Measurements from ENCODE around the gene TBC1D17.

Gene TBC1D17

DNA sequence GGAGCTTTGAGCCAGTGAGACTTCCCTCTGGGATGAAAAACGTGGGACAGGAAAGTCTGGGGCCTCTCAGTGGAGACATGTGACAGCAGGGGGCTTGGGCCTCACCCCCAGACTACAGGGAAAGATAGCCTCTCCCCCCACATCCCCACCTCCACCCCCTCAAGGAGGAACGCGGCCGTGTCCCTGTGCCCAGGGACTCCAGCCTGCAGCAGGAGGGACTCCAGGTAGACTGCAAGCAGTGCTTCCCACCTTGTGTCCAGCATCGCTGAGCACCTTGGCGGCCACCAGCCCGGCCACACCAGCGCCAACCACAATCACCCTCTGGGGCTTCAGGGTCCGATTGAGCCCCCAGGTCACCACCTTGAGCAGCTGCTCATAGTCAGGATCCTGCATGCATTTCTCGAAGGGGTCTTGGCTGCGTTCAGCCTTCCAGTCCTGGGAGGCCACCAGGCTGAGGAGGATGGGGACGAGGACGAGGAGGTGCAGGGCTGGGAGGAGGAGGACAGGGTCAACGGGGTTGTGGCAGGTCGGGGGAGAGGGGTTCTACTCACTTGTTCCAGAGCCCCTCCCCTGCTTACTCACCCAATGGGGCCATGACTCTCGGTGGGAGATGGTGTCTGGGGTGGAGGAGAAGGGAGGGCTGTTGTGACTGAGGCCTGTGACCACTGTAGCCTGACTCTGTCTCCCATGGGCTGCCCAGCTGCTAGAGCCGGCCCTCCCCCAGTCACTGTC is 18.2 kb downstream of the TBC1D17 start:
- no peak for DNase-seq

DNA sequence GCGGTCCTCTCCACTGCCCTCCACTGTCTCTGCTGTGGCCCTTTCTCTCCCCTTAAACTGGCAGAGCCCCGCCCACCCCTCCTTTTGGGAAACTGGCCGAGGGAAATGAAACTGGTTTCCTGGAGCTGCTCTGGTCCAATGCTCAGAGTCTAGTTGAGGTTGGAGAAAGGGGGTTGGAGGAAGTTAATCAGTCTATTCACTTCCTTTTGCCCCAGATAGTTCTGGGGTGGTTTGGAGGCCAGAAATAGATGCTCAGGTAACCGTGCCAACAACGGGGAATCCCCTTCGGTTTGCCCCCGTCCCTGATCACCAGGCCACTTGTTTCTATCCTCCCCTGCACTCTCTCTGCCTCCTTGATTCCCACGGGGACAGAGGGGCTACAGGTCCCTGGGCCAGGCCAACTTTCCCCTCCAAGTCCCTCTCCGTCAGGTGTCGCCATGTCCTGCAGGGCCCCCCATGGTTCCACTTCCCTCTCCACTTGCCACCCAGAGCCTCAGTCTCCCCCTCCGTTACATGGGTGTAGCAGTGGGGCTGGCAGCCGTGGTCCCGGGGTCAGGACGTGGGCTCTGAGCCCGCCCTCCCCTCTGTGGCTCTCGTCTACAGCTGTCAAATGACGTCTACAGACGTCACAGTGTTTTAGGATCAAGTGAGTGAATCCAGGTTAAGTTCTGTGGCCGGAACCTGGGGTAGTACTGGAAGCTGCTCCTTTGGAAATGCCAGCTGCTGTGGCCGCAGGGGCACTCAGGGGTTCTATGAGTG is 19.5 kb downstream of the TBC1D17 start, which contains the start of gene IL4I1:
IL4I1 (minus strand) TSS at position 25 of the 759 bp plus-strand sequence. CDS start 727 bp downstream, outside the sequence.
- peak; percentile 75 to 80 for DNase-seq

DNA sequence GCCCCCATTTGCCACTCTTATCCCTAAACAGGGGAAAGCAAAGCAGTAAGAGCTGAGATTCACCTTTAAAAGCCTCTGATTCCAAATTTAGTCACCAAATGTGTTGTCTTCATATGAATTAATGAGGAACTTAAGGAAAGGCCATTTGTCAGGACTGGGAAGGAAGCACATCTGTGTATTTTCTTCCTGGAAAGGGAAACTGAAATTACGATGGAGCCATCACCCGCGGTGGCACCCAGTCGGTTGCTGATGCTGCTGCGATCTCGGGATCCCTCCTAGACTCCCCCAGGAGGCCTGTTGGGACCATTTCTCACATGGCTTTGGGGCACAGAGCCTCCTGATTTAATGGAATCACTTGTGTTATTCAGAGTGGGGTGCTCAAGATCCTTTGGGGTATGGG is 26.6 kb downstream of the TBC1D17 start:
- DNase-seq, result peak; percentile 49 to 56

DNA sequence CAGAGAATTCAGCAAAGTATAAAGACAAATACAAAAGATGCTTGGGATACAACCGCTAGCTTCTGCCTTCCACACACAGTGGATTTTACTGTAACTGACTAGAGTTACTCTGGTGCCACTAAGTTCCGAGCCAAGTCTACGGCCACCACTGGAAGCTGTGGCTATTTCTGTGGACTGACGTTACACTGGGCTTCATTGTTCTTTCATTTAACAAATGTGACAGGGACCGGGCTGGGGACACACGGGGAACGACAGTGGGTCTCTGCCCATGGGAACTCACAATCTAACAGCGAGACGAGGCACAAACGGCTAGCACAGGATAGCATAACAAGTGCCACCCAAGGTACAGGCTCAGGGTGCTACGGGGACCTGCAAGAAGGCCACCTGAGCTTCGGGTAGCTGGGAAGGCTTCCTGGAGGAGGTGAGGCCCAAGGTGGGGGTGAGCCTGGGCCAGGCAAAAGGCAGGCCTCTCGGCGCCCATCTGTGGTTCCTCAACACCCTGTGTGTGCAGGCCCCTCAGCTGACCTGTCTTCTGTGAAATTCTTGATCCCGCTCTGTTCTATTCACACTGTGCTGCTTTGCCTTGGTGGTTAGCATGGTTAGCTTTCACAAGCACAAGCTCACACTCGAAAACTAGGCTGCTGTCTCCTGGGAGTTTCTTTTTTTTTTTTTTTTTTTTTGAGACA is 29.5 kb downstream of the TBC1D17 start:
- no peak for DNase-seq

DNA sequence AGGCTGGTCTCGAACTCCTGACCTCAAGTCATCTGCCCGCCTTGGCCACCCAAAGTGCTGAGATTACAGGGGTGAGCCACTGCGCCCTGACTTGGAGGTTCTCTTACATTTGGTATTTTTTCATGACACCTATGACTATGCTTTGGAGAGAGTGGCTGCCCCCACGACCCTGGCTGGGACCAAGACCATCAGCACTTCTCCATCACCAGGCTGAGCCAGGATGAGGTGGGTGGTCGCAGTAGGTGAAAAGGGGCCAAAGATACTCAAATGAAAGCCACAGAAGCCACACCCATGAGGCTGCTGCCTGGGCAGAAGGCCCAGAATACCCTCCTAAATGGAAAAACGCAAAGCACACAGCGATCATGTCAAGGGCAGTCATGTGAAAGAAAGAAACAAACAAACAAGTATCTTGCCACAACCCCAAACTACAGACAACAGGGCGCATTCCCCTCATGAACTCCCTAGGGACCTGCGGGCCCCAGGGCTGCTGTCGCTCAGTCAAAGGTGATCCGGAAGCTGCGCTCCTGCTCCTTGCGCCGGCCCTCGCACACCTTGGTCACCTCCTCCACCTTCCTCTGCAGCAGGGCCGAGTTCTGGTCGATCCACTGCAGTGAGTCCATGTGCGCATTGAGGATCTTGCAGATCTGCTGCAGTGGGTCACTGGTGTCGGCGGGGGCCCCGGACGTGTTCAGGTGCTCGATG is 30.4 kb downstream of the TBC1D17 start:
- no peak for DNase-seq

DNA sequence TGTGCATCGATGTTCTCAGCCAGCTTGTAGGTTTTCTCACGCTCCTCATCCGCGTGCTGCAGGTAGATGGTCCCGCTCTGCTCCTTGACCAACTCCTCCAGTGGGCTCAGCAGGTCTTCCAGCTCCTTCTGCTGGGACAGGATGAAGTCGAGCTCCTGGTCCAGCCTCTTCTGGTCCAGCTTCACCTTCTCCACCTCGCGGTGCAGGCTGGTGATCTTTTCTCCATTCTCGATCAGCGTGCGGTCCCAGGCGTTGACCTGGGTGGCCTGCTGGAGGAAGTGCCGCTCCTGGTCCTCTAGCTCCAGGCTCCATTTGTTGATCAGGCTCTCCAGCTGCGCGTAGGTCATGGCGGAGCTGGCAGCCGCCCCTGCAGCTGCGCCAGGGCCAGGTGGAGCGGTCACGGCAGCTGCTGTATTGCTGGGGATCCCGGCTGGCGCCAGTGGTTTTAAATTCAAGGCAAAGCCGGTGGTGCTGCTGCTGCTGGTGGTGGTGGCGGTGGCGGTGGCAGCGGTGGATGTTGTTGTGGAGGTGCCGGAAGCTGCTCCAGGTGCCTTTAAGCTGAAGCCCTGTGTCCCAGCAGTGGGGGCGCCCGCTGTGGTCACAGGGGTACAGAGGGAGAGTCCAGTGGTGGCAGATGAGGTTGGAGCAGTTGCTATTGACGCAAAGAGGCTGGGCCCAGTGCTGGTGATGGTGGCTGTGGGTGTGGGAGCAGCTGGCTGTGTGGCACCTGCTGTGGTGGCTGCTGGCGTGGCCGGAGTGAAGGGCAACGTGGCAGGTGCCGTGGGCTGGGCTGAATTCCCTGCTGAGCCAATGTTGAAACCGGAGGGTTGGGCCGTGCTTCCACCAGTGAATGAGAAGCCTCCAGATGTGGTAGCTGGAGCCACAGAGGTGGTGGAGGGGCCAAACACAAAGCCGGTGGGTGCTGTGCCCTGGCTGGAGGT is 31.2 kb downstream of the TBC1D17 start:
- DNase-seq, result no peak

DNA sequence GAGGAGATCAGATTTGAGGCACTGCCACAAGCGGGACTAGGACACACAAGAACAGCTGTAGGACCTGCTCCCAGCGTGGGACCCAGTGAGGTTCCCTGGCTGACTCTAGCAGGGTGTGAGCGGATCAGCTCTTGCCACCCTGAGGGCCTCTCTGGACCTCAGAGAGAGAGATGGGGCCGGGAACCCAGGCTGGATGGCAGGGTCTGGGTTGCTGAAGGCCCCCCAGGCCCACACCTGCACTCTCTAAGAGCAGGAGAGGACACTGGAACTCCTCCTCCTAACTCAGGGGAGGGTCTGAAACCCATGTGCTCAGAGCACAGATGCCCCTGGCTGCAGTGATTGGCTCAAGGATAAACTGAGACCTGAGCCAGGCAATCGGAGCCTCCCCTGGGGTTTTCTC is 32.7 kb downstream of the TBC1D17 start:
- no peak for DNase-seq

DNA sequence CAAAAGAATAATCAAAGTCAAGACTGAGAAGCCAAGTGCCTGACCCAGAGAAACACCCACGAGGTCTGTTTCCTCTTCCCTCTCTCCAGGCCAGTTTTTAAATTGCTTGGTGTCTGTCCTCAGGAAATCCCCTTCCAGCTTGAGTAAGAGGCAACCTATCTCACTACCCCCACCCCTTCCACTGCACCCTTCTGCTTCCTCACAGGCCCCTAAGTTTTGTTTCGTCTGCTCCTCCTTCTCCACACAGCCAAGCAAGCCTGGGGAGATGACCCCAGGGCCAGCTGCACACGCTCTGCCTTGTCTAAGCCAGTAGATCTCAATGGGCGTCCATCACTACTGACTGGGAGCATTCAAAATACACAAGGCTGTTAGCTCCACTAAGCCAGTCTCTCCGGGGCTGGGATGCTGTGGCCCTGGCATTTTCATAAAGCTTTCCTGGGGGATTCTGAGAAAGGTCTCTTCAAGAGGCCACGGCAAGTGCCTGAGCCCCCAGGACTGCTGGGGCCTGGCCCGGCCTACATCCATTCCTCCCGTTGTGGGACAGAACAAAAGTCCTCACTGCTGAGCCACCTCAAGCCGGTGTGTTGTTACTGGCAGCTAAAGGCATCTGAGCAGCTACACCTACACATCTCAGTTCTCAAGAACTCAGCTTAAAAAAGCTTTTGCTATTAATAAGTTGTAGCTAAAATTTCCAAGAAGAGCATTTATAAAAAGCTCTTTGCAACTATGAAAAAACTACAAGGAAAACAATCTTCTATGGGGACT is 34.1 kb downstream of the TBC1D17 start:
- peak; percentile 86 to 87 for DNase-seq

DNA sequence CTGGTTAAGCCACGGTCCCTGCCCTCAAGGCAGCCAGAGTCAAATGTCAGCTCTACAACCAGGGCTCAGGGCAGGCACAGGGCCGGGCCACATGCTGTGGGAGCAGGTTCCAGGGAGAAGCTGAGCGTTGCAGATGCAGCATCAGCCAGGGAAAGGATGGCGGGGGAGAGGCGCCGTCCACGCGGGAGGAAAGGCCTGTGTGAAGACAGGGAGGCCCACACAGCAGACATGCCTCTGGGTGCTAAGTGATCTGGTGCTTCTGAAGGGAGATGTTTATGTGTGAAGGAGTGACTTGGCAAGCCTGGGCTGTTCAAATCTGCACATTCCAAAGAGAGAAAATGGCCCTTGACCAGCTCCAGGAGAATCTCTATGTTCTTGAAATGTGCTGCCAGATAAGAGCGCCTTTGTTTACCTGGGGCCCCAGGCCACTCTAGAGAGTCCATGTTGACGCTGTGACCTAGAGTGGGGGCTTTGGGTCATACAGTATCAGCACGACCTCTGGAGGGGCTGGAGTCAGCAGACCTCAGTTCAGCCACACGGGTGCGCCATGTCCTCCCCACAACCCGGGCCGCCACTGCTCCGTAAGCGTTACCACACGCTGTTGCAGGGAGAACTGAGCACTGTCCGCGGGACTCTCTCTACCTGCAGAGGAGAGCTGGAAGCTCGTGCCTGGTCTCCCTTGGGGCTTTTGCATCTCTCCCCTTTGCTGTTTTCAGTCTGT is 35.6 kb downstream of the TBC1D17 start:
- DNase-seq, result peak in 1 of 2 experiments; percentile 8

DNA sequence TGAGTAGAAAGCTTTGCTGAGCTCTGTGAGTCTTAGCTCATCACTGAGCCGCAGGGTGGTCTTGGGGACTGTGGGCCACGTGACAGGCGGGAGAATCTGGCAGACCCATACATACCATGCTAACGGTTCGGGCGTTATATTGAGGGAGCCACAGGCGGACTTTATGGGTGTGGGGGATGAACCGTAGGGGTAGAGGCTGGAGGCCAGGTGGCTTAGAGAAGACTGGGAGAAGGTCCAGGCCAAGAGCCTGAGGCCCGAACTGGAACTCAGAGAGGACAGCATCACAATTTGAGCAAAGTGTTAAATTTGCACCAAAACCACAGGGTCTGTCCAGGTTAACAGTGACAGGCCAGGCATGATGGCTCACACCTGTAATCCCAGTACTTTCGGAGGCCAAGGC is 36.2 kb downstream of the TBC1D17 start:
- no peak for DNase-seq

DNA sequence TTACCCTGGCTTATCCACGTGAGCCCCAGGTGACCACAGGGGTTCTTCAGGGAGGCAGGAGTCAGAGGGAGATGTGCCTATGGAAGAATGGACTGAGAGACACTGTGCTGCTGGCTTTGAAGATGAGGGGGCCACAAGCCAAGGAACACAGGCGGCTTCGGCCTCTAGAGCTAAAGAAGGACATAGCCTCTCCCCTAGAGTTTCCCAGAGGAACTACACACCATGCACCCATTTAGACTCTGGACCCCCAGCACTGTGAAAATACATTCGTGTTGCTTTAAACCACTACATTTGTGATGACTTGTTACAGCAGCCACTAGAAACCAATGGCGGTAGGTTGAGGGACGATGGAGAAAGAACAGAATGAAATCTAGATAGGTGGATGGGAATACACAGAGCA is 37.8 kb downstream of the TBC1D17 start:
- no peak for DNase-seq

DNA sequence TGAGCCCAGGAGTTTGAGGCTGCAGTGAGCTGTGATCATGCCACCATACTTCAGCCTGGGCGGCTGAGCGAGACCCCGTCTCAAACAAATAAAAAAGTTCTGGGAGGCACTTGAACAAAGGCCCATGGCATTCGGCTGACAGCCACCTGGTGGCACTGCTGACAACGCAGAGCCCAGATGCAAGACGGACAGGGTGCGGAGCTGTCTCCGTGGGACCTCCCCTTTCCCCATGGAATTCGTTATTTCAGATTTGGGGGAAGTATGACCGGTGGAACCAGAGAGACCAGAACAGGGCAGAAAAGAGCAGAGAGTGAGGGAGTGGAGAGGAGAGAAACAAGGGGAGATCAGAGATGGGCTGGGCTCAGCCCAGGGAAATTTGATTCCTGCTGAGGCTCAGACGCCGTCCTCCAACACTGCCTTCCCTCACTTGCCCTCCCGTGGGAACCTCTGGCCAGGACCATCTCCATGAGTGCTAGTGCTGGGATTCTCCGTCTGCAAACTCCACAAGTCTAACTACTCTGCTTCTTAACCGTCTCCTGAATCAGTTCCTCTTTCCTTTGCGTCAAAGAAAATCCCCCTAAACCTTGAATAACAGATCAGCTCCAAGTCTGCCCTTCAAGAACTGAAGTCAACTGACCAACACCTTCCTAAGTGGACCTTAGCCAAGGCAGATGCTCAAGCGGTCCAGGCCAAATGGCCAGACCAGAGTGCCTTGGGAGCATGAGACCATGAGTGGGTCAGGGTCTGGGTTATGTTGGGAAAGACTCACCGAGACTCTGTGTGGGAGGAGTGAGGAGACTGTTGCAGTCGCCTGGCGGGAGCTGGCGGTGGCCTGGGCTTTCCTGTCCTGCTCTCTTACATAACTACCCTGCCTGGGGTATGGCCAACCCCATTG is 39.6 kb downstream of the TBC1D17 start:
- DNase-seq, result peak; percentile 71 to 73

DNA sequence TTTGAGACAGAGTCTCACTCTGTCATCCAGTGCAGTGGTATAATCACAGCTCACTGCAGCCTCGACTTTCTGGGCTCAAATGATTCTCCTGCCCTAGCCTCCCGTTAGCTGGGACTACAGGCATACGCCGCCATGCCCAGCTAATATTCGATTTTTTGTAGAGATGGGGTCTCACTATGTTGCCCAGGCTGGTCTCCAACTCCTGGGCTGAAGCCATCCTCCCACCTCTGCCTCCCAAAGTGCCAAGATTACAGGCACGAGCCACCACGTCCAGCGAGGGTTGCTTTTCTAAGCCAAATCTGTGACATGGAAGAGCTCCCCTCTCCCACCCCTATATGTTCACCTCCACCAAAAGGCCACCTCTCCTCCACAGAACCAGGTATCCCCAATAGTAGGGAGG is 40.6 kb downstream of the TBC1D17 start:
- no peak for DNase-seq

DNA sequence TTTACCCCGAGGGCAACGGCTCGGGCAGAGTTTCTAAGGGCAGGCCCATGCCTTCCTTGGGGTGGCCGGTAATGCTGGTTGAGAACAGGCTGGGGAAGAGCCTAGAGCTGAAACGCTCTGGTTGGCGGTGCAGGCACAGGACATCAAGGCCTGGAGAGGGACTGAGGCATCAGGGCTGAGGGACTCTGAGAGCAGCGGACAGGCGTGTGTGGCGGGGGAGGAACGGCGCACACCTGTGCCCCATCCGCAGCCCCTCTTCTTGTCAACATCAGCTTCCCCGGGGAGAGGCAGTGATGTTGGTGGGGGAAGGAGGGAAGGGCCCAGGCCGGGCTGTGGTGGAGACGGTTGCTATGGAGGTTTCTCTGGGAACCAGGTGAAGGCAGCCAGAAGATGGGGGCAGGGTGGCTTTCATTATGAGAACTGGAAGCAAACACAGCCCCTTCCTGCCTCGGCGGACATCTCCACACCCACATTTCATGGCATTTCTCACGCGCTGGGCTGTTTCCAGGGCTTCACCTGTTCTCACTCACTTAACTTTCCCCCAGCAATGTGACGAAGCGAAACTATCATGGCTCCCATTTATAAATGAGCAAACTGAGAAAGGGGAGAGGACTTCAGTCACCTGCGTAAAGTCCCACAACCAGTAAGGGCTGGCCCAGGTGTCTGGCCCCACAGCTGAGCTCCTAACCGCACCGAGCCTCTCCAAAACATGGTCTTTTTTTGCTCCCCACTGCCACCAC is 43.3 kb downstream of the TBC1D17 start:
- DNase-seq, result no peak

DNA sequence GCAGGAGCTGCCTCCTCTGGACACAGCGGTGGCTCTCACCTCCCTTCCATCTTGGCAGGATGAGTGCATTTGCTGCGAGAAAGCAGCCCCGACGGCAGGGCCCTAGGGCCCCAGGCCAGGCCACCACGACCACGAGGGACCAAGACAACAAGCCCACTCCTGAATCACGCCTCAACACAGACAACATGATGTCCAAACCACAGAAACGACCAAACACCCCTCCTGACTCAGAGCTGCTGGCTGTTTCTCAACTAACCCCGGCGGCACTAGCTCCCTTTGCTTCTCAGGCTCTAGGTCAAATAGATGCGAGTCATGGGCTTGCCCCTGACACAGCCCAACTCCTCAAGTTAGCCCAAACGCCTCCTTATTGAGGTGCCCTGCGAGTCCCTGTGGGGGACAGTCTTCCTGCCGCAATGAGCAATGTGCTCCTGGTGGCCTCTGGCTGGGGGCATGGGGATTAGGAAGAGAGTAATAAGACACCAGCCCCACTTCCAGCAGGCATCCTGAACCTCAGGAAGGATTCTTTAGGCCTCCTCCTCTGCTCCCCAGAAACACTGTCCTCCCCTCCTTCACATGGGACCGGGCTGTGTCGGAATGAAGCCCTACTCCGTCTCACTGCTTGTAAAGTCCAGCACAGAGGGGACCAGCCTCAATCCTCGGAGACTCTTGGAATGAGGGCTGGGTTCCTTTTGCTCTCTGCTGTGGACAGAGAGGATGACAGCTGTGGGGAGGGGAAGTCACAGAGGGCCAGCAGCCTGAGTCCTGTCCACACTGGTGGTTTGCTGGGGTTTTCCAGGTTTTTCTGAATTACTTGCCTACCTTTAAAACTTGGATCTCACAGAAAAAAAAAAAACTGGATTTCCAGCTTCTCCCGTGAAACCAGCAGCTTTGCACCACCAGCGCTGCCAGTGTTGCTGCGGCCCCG is 44.6 kb downstream of the TBC1D17 start:
- no peak for DNase-seq

DNA sequence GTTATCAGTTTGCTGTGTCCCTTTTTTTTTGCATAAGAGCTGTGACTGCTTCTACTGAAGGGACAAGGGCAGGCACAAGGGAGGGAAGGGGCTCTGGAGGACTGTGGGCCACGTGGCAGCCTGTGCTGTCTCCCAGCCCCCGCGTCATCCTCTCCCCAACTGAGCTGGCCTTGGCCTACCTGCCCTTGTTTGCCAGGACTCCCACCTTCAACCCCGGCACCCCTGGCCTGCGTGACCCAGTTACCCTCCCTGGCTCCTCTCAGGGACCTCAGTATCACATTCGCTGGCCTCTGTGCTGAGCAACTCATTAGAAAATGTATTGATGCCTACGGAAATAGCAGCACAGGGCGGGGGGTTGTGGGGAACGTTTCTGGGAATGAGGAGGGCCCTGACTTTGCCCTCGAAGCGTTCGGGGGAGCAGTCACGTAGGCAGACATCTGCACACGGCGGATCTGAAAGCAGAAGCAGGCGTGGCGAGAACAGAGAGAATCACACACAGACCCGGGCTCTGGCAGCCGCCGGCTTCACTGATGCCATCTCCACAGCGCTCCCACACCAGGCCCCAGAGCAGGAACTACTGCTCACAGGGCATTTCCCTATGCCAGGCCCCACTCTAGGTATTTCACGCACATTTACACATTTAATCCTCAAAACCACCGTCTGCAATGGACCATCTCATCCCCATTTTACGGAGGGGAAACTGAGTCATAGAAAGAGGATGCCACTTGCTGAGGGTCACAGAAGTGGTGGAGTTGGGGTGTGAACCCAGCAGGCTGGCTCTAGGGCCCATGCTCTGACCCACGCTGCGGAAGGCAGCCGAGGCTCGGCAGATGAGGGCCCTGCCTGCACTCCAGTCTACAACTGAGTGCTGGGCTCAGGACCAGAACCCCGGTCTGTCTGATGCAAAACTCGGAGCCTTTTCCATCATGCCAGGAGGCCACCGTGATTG is 45.8 kb downstream of the TBC1D17 start:
- no peak for DNase-seq

Measured in Kasumi-1 (cell line).